ENCODE measurements around the gene PCSK6.
"Not testable (repeated sequence)": the region's sequence is repeated elsewhere in the genome, so short reads cannot be mapped to it uniquely, and the experiment has no call there.

PCSK6 gene

GRCh38 chr15:101351736-101352135 is 137.8 kb downstream of the PCSK6 start:
- DNase-seq: no peak

GRCh38 chr15:101349047-101349951 is 140.2 kb downstream of the PCSK6 start:
- DNase-seq: no peak

- no peak for DNase-seq
Measured at GRCh38 chr15:101348643-101349042, 140.9 kb downstream of the PCSK6 start.

- DNase-seq: no peak
Measured at GRCh38 chr15:101348015-101348414, 141.5 kb downstream of the PCSK6 start.

GRCh38 chr15:101347454-101347853 is 142.1 kb downstream of the PCSK6 start:
- DNase-seq: no peak

GRCh38 chr15:101346928-101347327 is 142.6 kb downstream of the PCSK6 start:
- DNase-seq: no peak

GRCh38 chr15:101342056-101342455 is 147.5 kb downstream of the PCSK6 start:
- no peak for DNase-seq

- no peak for DNase-seq
Measured at GRCh38 chr15:101338502-101339057, 150.9 kb downstream of the PCSK6 start.

GRCh38 chr15:101337976-101338375 is 151.5 kb downstream of the PCSK6 start:
- no peak for DNase-seq

- not testable (repeated sequence) for DNase-seq
Measured at GRCh38 chr15:101333907-101334789, 155.4 kb downstream of the PCSK6 start.

GRCh38 chr15:101332061-101332467 is 157.4 kb downstream of the PCSK6 start:
- DNase-seq: no peak

GRCh38 chr15:101329867-101330380 is 159.6 kb downstream of the PCSK6 start:
- DNase-seq: no peak

GRCh38 chr15:101329309-101329863 is 160.1 kb downstream of the PCSK6 start:
- no peak for DNase-seq

- DNase-seq: no peak
Measured at GRCh38 chr15:101328001-101328400, 161.5 kb downstream of the PCSK6 start.

- DNase-seq: no peak
Measured at GRCh38 chr15:101327147-101327740, 162.3 kb downstream of the PCSK6 start.

- DNase-seq: no peak
Measured at GRCh38 chr15:101326462-101327146, 162.9 kb downstream of the PCSK6 start.

GRCh38 chr15:101326026-101326315 is 163.5 kb downstream of the PCSK6 start:
- no peak for DNase-seq

GRCh38 chr15:101325263-101326025 is 164.1 kb downstream of the PCSK6 start:
- DNase-seq: no peak

GRCh38 chr15:101324524-101325177 is 164.9 kb downstream of the PCSK6 start:
- DNase-seq: no peak

- no peak for DNase-seq
Measured at GRCh38 chr15:101323793-101324523, 165.5 kb downstream of the PCSK6 start.

Data from NCI-H510A (cell line).